Measurements from ENCODE around the gene SOX8. TPM values are rescaled to one million over a fixed set of nuclear protein-coding genes. Genes with fewer than 3 reads are reported as not detected.

The SOX8 gene
- total RNA-seq, 1 experiment from 2014 or later: 5.2 TPM

GRCh38 chr16:991345-991744, 9.8 kb downstream of the SOX8 start:
- Histone ChIP-seq H3K27me3 (ENCODE audit: insufficient read depth, low read length) (peaks cover 16% of the 10 kb centered on the region), H3K4me1 (ENCODE audit: control insufficient read depth in 1 of 2, insufficient read depth in 2 of 2, low read length in 2 of 2) (peaks cover 0 to 5% of the 10 kb centered on the region in 2 experiments; a peak in 1 of 4 replicates), H4K20me1 (ENCODE audit: insufficient read depth) (no peaks in the 10 kb centered on the region), H3K9me3 (ENCODE audit: control insufficient read depth in 1 of 2, insufficient read depth in 1 of 2, low read depth in 1 of 2, low read length in 2 of 2) (no peaks in the 10 kb centered on the region), H3K9ac (ENCODE audit: low read length) (no peak overlapping the region), H3K4me2 (ENCODE audit: low read length) (no peak overlapping the region), H3K79me2 (ENCODE audit: insufficient read depth, low read length) (no peaks in the 10 kb centered on the region), H2AFZ (ENCODE audit: low read depth, low read length, poor library complexity, severe bottlenecking) (no peak overlapping the region), H3K27ac (ENCODE audit: low read depth, low read length) (no peak overlapping the region), H3K4me3 (replicated peaks in 1 of 2; ENCODE audit: low read depth in 1 of 2, low read length in 2 of 2) (no peak overlapping the region), H3K9me2 (ENCODE audit: insufficient read depth) (no peaks in the 10 kb centered on the region), H3K36me3 (ENCODE audit: control insufficient read depth in 1 of 2, insufficient read depth in 2 of 2, low read length in 2 of 2) (no peaks in the 10 kb centered on the region)
- intact Hi-C loops (cut with micrococcal nuclease): no loop called here
- no TSS peak for BruUV-seq (replicated peaks)
- ChIA-PET CTCF (interaction anchor here (1.0 kb wide), 1 partner anchor 9 kb away, joined by 4 read pairs; no protein-coding TSS in a partner anchor), RAD21 (ENCODE audit: low non-redundant PET in 1 of 2, low total read pairs in 2 of 2, uncharacterized antibody in 2 of 2, unreplicated experiment in 2 of 2) (no interaction called here), POLR2A (no interaction called here)
- no peak for DNase-seq (ENCODE audit: low read depth, low spot score)
- ATAC-seq: no peak
- TF ChIP-seq POLR2AphosphoS5 (IDR thresholded peaks at IDR 0.05; ENCODE audit: low read depth, low read length) (no peak), ZFX (IDR thresholded peaks at IDR 0.05) (no peak), YY1 (IDR thresholded peaks at IDR 0.05; ENCODE audit: extremely low read depth, insufficient replicate concordance, low read depth, low read length) (no peak), REST (IDR thresholded peaks at IDR 0.05; ENCODE audit: low read depth) (no peak), SRF (IDR thresholded peaks at IDR 0.05; ENCODE audit: low read depth) (no peak), CEBPB (IDR thresholded peaks at IDR 0.05; ENCODE audit: low read depth) (no peak), ZBTB33 (IDR thresholded peaks at IDR 0.05; ENCODE audit: extremely low read depth, insufficient replicate concordance, low read length) (no peak), SIN3A (IDR thresholded peaks at IDR 0.05; ENCODE audit: low read depth) (no peak), POLR2A (IDR thresholded peaks at IDR 0.05; ENCODE audit: borderline replicate concordance, extremely low read depth, insufficient read depth, insufficient read length) (no peak), FOSL1 (IDR thresholded peaks at IDR 0.05; ENCODE audit: low read depth) (no peak), TCF7L2 (IDR thresholded peaks at IDR 0.05; ENCODE audit: borderline replicate concordance, extremely low read depth, insufficient read depth, insufficient read length) (no peak), EZH2phosphoT487 (IDR thresholded peaks at IDR 0.05; ENCODE audit: borderline replicate concordance) (no peak), CTCF (IDR thresholded peaks at IDR 0.05 in 2 of 3, conservative IDR thresholded peaks at IDR 0.05 in 1 of 3; ENCODE audit: borderline replicate concordance in 1 of 3, insufficient read depth in 1 of 3, low read depth in 2 of 3, low read length in 2 of 3) (no peak), EZH2 (IDR thresholded peaks at IDR 0.05) (no peak), ZNF274 (IDR thresholded peaks at IDR 0.05; ENCODE audit: low read depth, low read length) (no peak), CBX3 (IDR thresholded peaks at IDR 0.05; ENCODE audit: low read depth) (no peak), ELF1 (IDR thresholded peaks at IDR 0.05; ENCODE audit: borderline replicate concordance, low read depth) (no peak)
